ENCODE data around the gene AQP7.

AQP7 gene

DNA sequence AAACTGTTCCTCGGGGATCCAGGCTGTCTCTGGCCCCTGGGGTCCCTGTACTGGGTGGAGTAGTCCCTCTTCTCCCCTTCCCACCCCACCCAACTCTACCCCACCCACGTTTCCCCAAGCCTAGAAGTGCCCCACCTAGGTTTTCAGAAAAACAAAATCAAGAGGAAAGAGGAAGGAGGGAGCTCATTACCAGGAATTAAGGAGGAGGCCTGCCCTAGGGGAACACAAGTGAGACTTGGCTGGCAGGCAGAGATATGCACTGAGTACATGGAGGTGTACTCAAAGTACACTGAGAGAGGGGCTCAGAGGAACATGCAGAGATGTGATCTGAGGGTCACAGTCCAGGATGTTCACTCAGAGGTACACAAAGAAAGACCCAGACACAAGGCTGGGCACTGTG is 34.8 kb upstream of the AQP7 start:
- peaks cover 4% of the 10 kb centered on the region for H3K4me1 ChIP-seq (ENCODE audit: low read length)
- peaks cover 15% of the 10 kb centered on the region for H3K27me3 ChIP-seq (ENCODE audit: low read depth, low read length)
- TF ChIP-seq EZH2phosphoT487 (IDR thresholded peaks at IDR 0.05; ENCODE audit: low read depth) (no peak), CTCF (IDR thresholded peaks at IDR 0.05; ENCODE audit: low read depth, low read length) (no peak)
- H3K9ac ChIP-seq (ENCODE audit: low read length), result no peak overlapping the region
- no peaks in the 10 kb centered on the region for H3K9me3 ChIP-seq (ENCODE audit: insufficient read depth, low read length)
- H2AFZ ChIP-seq (ENCODE audit: low read depth, low read length), result no peak overlapping the region
- H3K4me2 ChIP-seq (ENCODE audit: low read length), result no peak overlapping the region
- H3K27ac ChIP-seq (ENCODE audit: low read length), result no peak overlapping the region
- H3K79me2 ChIP-seq (ENCODE audit: low read length), result no peaks in the 10 kb centered on the region
- H3K4me3 ChIP-seq (ENCODE audit: low read length), result no peak overlapping the region
- H4K20me1 ChIP-seq (ENCODE audit: insufficient read depth, low read length), result no peaks in the 10 kb centered on the region
- H3K36me3 ChIP-seq (replicated peaks; ENCODE audit: low read depth, low read length), result no peaks in the 10 kb centered on the region

DNA sequence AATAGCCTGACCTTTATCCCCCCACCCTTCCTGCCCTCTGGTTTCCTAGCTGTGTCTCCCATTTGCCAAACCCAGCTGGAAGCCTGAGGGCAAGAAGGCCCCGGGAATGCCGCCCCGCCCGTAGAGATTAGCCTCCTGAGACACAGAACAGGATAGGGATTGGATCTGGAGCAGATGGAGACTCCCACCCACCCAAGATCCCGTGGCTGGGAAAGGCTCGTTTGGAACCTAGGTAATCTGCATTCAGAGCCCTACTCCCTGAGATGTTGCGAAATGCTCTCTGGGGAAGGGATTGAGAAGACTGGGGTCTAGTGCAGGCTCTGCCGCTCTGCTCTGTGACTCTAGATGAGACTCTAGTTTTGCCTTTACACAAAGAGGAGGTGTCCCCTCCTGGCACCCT is 34.1 kb upstream of the AQP7 start:
- Histone ChIP-seq H3K27me3 (ENCODE audit: low read depth, low read length) (peaks cover 15% of the 10 kb centered on the region), H3K27ac (ENCODE audit: low read length) (no peak overlapping the region), H3K4me3 (ENCODE audit: low read length) (no peak overlapping the region), H3K79me2 (ENCODE audit: low read length) (no peaks in the 10 kb centered on the region), H3K9ac (ENCODE audit: low read length) (no peak overlapping the region), H3K36me3 (replicated peaks; ENCODE audit: low read depth, low read length) (no peaks in the 10 kb centered on the region), H3K4me1 (ENCODE audit: low read length) (peaks cover 4% of the 10 kb centered on the region), H3K4me2 (ENCODE audit: low read length) (no peak overlapping the region), H2AFZ (ENCODE audit: low read depth, low read length) (no peak overlapping the region), H3K9me3 (ENCODE audit: insufficient read depth, low read length) (no peaks in the 10 kb centered on the region), H4K20me1 (ENCODE audit: insufficient read depth, low read length) (no peaks in the 10 kb centered on the region)
- TF ChIP-seq CTCF (IDR thresholded peaks at IDR 0.05; ENCODE audit: low read depth, low read length) (no peak), EZH2phosphoT487 (IDR thresholded peaks at IDR 0.05; ENCODE audit: low read depth) (no peak)

DNA sequence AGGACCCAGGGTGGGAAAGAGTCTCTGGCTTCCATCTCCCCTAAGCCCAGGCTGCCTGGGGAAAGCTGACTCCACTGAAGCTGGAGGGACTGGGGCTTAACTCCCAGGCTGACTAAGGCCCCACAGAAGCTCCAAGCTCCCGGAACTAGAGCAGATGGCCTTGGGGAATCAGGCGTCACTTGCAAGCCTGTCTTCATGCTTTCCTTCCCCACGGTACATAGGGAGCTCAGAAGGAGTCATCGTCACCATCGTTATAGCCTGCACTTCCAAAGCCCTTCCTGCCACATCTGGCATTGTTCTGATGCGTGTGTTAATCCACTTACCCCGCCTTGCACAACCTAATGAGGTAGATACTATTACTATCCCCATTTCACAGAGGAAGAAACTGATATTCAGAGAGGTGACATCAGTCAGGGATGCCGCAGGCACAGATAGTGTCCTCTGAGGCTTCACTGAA is 33.5 kb upstream of the AQP7 start:
- Histone ChIP-seq H3K4me3 (ENCODE audit: low read length) (no peak overlapping the region), H3K27me3 (ENCODE audit: low read depth, low read length) (peaks cover 15% of the 10 kb centered on the region), H3K36me3 (replicated peaks; ENCODE audit: low read depth, low read length) (no peaks in the 10 kb centered on the region), H3K27ac (ENCODE audit: low read length) (no peak overlapping the region), H2AFZ (ENCODE audit: low read depth, low read length) (no peak overlapping the region), H3K9me3 (ENCODE audit: insufficient read depth, low read length) (no peaks in the 10 kb centered on the region), H4K20me1 (ENCODE audit: insufficient read depth, low read length) (no peaks in the 10 kb centered on the region), H3K4me2 (ENCODE audit: low read length) (no peak overlapping the region), H3K4me1 (ENCODE audit: low read length) (peaks cover 4% of the 10 kb centered on the region), H3K79me2 (ENCODE audit: low read length) (no peaks in the 10 kb centered on the region), H3K9ac (ENCODE audit: low read length) (no peak overlapping the region)
- TF ChIP-seq EZH2phosphoT487 (IDR thresholded peaks at IDR 0.05; ENCODE audit: low read depth) (no peak), CTCF (IDR thresholded peaks at IDR 0.05; ENCODE audit: low read depth, low read length) (no peak)

DNA sequence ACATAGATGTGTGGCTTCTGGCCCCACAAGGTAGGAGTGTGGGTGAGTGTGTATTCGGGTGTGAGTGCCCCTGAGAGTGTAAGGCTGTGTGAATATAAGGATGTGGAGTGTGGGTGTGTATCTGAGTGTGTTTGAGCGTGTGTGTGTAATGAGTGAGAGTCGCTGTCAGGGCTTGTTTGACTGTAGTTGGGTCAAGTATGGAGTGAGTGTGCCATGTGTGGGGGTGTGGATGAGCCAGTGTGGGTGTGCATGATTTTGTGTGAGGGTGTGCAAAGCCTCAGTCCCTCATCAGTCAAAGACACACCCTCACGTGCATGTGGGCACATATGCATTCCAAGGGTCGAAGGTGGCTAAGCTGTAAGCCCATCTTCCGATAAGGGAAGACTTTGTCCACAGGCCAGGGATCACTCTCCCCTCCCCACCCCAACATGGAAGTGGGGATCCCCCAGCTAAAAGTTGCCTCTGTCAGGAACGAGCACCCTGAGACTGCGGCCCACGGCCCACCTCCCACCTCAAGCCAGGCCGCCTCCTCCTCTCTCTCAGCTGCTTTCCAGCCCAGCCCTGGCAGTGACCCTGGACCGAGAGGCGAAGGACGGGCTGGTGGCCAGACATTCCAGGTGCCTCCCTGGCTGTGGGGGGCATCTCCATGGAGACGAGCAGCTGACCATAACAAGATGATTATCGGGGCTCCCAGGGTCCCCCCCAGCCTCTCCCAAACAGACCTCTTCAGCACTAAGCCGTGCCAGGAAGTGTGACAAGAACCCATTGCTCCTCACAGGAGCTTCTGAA is 32.1 kb upstream of the AQP7 start:
- Histone ChIP-seq H3K4me3 (ENCODE audit: low read length) (no peak overlapping the region), H3K9ac (ENCODE audit: low read length) (no peak overlapping the region), H3K27ac (ENCODE audit: low read length) (no peak overlapping the region), H3K79me2 (ENCODE audit: low read length) (no peaks in the 10 kb centered on the region), H4K20me1 (ENCODE audit: insufficient read depth, low read length) (no peaks in the 10 kb centered on the region), H3K4me2 (ENCODE audit: low read length) (no peak overlapping the region), H2AFZ (ENCODE audit: low read depth, low read length) (no peak overlapping the region), H3K27me3 (ENCODE audit: low read depth, low read length) (peaks cover 5% of the 10 kb centered on the region), H3K4me1 (ENCODE audit: low read length) (peaks cover 4% of the 10 kb centered on the region), H3K36me3 (replicated peaks; ENCODE audit: low read depth, low read length) (no peaks in the 10 kb centered on the region), H3K9me3 (ENCODE audit: insufficient read depth, low read length) (no peaks in the 10 kb centered on the region)
- no peak for TF ChIP-seq EZH2phosphoT487 (IDR thresholded peaks at IDR 0.05; ENCODE audit: low read depth)
